ENCODE data around the gene MYO1H. TPM values are rescaled to one million over a fixed set of nuclear protein-coding genes. Genes with fewer than 3 reads are reported as not detected.

Gene MYO1H
- total and polyA plus RNA-seq, 4 donors = 0.06 to 0.15 (median 0.09) TPM; not detected in 1

DNA sequence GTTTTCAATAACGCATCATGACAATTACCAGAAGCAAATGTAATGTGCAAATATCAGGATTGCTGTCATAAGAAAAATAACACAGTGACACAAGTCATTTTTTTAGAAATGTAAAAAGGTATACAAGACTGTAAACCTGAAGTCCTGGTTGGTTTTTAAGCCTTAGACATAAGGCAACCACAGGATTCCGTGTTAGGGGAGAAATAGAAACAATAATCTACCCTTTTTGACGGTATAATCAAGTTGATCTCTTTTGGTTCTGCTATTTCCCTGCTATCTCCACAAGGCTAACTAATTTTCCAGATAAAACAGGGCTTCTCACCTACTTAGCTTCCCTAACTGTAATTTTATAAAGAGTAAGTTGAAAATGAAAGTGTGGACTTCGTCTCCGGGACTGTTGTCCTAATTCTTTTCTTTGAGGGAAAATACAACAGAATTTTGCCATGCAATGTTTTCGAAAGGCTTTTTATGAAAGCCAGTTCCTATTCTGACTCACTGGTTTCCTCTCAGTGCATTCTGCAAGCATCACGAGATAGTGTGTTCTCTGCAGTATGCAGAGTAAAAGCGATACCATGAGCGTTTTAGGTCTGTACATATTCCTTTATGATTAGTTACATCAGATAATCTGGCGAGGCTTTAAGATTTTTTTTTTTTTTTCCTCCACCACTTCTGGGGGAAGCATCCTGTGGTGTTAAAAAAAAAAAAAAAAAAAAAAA lies 10.6 kb downstream of the MYO1H start:
- Histone ChIP-seq H3K27me3 (ENCODE audit: control insufficient read depth in 3 of 3, insufficient read depth in 3 of 3, low read length in 2 of 3) (peaks cover 0 to 9% (median 3%) of the 10 kb centered on the region in 3 donors), H3K27ac (ENCODE audit: low read depth in 1 of 2, low read length in 1 of 2) (no peak overlapping the region), H3K36me3 (ENCODE audit: control insufficient read depth in 4 of 4, insufficient read depth in 4 of 4, low read length in 4 of 4) (no peaks in the 10 kb centered on the region), H3K4me1 (ENCODE audit: control insufficient read depth in 5 of 5, insufficient read depth in 5 of 5, low read length in 5 of 5) (no peaks in the 10 kb centered on the region), H3K4me3 (no peak overlapping the region), H3K9me3 (ENCODE audit: control insufficient read depth in 4 of 4, insufficient read depth in 3 of 4, low read length in 3 of 4) (no peaks in the 10 kb centered on the region), H3K9ac (ENCODE audit: insufficient read depth in 1 of 2, low read length in 2 of 2) (no peak overlapping the region)
- WGBS, 2 donors = 61 to 70% methylated on average over 10 of the region's 10 CpGs
- DNase-seq = peak in 2 of 3 donors; percentile 0 to 1
- ATAC-seq (ENCODE audit: insufficient read depth, low FRiP score) = no peak
- TF ChIP-seq, protein P1, sequence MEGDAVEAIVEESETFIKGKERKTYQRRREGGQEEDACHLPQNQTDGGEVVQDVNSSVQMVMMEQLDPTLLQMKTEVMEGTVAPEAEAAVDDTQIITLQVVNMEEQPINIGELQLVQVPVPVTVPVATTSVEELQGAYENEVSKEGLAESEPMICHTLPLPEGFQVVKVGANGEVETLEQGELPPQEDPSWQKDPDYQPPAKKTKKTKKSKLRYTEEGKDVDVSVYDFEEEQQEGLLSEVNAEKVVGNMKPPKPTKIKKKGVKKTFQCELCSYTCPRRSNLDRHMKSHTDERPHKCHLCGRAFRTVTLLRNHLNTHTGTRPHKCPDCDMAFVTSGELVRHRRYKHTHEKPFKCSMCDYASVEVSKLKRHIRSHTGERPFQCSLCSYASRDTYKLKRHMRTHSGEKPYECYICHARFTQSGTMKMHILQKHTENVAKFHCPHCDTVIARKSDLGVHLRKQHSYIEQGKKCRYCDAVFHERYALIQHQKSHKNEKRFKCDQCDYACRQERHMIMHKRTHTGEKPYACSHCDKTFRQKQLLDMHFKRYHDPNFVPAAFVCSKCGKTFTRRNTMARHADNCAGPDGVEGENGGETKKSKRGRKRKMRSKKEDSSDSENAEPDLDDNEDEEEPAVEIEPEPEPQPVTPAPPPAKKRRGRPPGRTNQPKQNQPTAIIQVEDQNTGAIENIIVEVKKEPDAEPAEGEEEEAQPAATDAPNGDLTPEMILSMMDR (IDR thresholded peaks at IDR 0.05; ENCODE audit: control extremely low read depth, extremely low read depth) = no peak

DNA sequence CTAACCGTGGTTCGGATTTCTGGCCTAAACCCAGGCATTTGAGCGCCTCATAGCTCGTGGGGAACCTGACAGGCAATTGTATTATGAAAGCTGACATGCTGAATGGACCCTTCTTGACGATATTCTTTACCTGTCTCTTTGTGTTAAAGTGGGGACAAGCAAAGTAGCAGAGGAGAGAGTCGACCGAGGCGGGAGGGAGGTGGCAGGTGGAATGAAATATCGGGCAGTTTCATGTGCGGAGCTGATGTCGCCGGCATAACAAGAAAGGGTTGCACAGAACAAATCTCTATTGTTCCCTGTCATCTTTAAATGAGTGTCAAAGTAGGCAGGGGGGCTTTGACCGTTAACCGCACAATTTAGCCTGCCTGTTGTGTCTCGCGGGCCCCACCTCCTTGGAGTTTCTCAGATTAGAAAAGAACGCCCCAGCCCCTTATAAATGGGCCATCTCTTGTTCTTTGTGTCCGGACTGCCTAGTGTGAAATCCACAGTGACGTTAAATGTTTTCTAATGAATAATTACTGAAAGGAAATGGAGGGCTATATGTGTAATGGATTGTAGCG lies 11.5 kb downstream of the MYO1H start:
- Histone ChIP-seq H3K4me3 (no peak overlapping the region), H3K4me1 (ENCODE audit: control insufficient read depth in 5 of 5, insufficient read depth in 5 of 5, low read length in 5 of 5) (no peaks in the 10 kb centered on the region), H3K9me3 (ENCODE audit: control insufficient read depth in 4 of 4, insufficient read depth in 3 of 4, low read length in 3 of 4) (no peaks in the 10 kb centered on the region), H3K36me3 (ENCODE audit: control insufficient read depth in 4 of 4, insufficient read depth in 4 of 4, low read length in 4 of 4) (no peaks in the 10 kb centered on the region), H3K9ac (ENCODE audit: insufficient read depth in 1 of 2, low read length in 2 of 2) (no peak overlapping the region), H3K27ac (ENCODE audit: low read depth in 1 of 2, low read length in 1 of 2) (no peak overlapping the region), H3K27me3 (ENCODE audit: control insufficient read depth in 3 of 3, insufficient read depth in 3 of 3, low read length in 2 of 3) (peaks cover 0 to 9% (median 3%) of the 10 kb centered on the region in 3 donors)
- ATAC-seq (ENCODE audit: insufficient read depth, low FRiP score) = no peak
- 92 to 95% methylated on average over 20 of the region's 20 CpGs for WGBS, 2 donors
- TF ChIP-seq, protein P1 (IDR thresholded peaks at IDR 0.05; ENCODE audit: control extremely low read depth, extremely low read depth) = no peak
- no peak for DNase-seq

DNA sequence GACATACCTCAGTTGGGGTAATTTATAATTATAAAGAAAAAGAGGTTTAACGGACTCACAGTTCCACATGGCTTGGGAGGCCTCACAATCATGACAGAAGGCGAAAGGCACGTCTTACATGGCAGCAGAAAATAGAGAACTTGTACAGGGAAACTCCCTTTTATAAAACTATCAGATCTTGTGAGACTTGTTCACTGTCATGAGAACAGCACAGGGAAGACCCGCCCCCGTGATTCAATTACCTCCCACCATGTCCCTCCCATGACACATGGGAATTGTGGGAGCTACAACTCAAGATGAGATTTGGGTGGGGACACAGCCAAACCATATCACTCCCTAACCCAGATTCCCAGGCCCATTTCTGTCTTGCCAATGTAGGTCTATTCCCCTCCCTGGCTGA lies 22.1 kb downstream of the MYO1H start:
- no peaks in the 10 kb centered on the region for H3K36me3 ChIP-seq (ENCODE audit: control insufficient read depth in 4 of 4, insufficient read depth in 4 of 4, low read length in 4 of 4)
- no peak overlapping the region for H3K9ac ChIP-seq (ENCODE audit: insufficient read depth in 1 of 2, low read length in 2 of 2)
- H3K27ac ChIP-seq (ENCODE audit: low read depth in 1 of 2, low read length in 1 of 2) = no peak overlapping the region
- no peak for ATAC-seq (ENCODE audit: insufficient read depth, low FRiP score)
- no peak for DNase-seq
- no peak overlapping the region for H3K4me3 ChIP-seq
- H3K9me3 ChIP-seq (ENCODE audit: control insufficient read depth in 4 of 4, insufficient read depth in 3 of 4, low read length in 3 of 4) = no peaks in the 10 kb centered on the region
- H3K4me1 ChIP-seq (ENCODE audit: control insufficient read depth in 5 of 5, insufficient read depth in 5 of 5, low read length in 5 of 5) = no peaks in the 10 kb centered on the region
- WGBS, 2 donors = 82 to 91% methylated on average over 5 of the region's 5 CpGs
- peaks cover 0 to 9% (median 0%) of the 10 kb centered on the region in 3 donors for H3K27me3 ChIP-seq (ENCODE audit: control insufficient read depth in 3 of 3, insufficient read depth in 3 of 3, low read length in 2 of 3)
- TF ChIP-seq, protein P1 (IDR thresholded peaks at IDR 0.05; ENCODE audit: control extremely low read depth, extremely low read depth) = no peak
